Measurements from ENCODE around the gene RAB34.

The RAB34 gene

GRCh38 chr17:28710861-28711722 lies 6.6 kb downstream of the RAB34 start:
- DNase-seq: peak; percentile 89

- no peak for DNase-seq
Measured at GRCh38 chr17:28707339-28707720, 10.3 kb downstream of the RAB34 start.

GRCh38 chr17:28706471-28707338 lies 11.0 kb downstream of the RAB34 start:
- DNase-seq: no peak

GRCh38 chr17:28705728-28706334 lies 11.8 kb downstream of the RAB34 start:
- no peak for DNase-seq

GRCh38 chr17:28705074-28705659 lies 12.5 kb downstream of the RAB34 start:
- no peak for DNase-seq

GRCh38 chr17:28704219-28704858 lies 13.3 kb downstream of the RAB34 start:
- no peak for DNase-seq

GRCh38 chr17:28703552-28704218 lies 14.0 kb downstream of the RAB34 start:
- no peak for DNase-seq

GRCh38 chr17:28702752-28703150 lies 14.9 kb downstream of the RAB34 start:
- no peak for DNase-seq

GRCh38 chr17:28702026-28702751 lies 15.5 kb downstream of the RAB34 start:
- no peak for DNase-seq

GRCh38 chr17:28700830-28701492 lies 16.7 kb downstream of the RAB34 start:
- DNase-seq: no peak

GRCh38 chr17:28700278-28700677 lies 17.4 kb downstream of the RAB34 start:
- no peak for DNase-seq

GRCh38 chr17:28698253-28698941 lies 19.3 kb downstream of the RAB34 start:
- DNase-seq: no peak

GRCh38 chr17:28693869-28694268 lies 23.8 kb downstream of the RAB34 start:
- no peak for DNase-seq

- DNase-seq: no peak
Measured at GRCh38 chr17:28689011-28689410, 28.7 kb downstream of the RAB34 start.

- no peak for DNase-seq
Measured at GRCh38 chr17:28688481-28688880, 29.2 kb downstream of the RAB34 start.

GRCh38 chr17:28686296-28686695 lies 31.4 kb downstream of the RAB34 start:
- no peak for DNase-seq

- no peak for DNase-seq
Measured at GRCh38 chr17:28685366-28685765, 32.3 kb downstream of the RAB34 start.

GRCh38 chr17:28684963-28685362 lies 32.7 kb downstream of the RAB34 start:
- DNase-seq: no peak

- no peak for DNase-seq
Measured at GRCh38 chr17:28682655-28683054, 35.0 kb downstream of the RAB34 start.

- DNase-seq: no peak
Measured at GRCh38 chr17:28675980-28676379, 41.7 kb downstream of the RAB34 start.

Measured in suppressor macrophage treated with lipopolysaccharide for 4 hours (primary cell).